Trophoblast cell (in vitro differentiated cells and primary cell): ENCODE results near the gene GIGYF2.

ENCODE experiments used
- DNase-seq, 2 donors: peaks; one replicate each; pipeline ENCODE4 v3.0.0-alpha.2; 2016
- H2AFZ ChIP-seq: 2 replicates; pipeline ENCODE4 v1.6.1; 2013; ENCODE audit warnings: low read length, moderate library complexity, mild to moderate bottlenecking; ENCODE audit not compliant: insufficient read depth, poor library complexity
- H2AK5ac ChIP-seq: 2 replicates; pipeline ENCODE4 v1.6.1; 2013; ENCODE audit warnings: mild to moderate bottlenecking, low read length
- H2BK120ac ChIP-seq: 2 replicates; pipeline ENCODE4 v1.6.1; 2013; ENCODE audit warnings: low read length, mild to moderate bottlenecking, moderate library complexity; ENCODE audit not compliant: insufficient read depth, poor library complexity
- H2BK12ac ChIP-seq: 2 replicates; pipeline ENCODE4 v1.6.1; 2013; ENCODE audit warnings: mild to moderate bottlenecking, low read length, moderate library complexity
- H2BK5ac ChIP-seq: 2 replicates; pipeline ENCODE4 v1.6.1; 2013; ENCODE audit warnings: low read length, low read depth, moderate library complexity, mild to moderate bottlenecking; ENCODE audit not compliant: poor library complexity
- H3K14ac ChIP-seq: 2 replicates; pipeline ENCODE4 v1.6.1; 2013; ENCODE audit warnings: mild to moderate bottlenecking, low read length
- H3K18ac ChIP-seq: 2 replicates; pipeline ENCODE4 v1.6.1; 2013; ENCODE audit warnings: mild to moderate bottlenecking, low read length
- H3K23ac ChIP-seq: 2 replicates; pipeline ENCODE4 v1.6.1; 2013; ENCODE audit warnings: low read length
- H3K27ac ChIP-seq: 2 replicates; pipeline ENCODE4 v1.5.1; 2013; ENCODE audit warnings: low read depth, mild to moderate bottlenecking, inconsistent platforms, low read length, moderate library complexity
- H3K27me3 ChIP-seq: 2 replicates; pipeline ENCODE4 v1.6.1; 2013; ENCODE audit warnings: inconsistent platforms, mild to moderate bottlenecking, low read length, moderate library complexity; ENCODE audit not compliant: insufficient read depth
- H3K36me3 ChIP-seq, 2 experiments: 1 replicate in 1 of 2; 2 replicates in 1 of 2; pipeline ENCODE4 v1.6.1; 2013; ENCODE audit warnings: low read length in 2 of 2, mild to moderate bottlenecking in 2 of 2, moderate library complexity in 1 of 2; ENCODE audit not compliant: insufficient read depth in 2 of 2, control insufficient read depth in 1 of 2
- H3K4ac ChIP-seq: 2 replicates; pipeline ENCODE4 v1.6.1; 2013; ENCODE audit warnings: low read depth, mild to moderate bottlenecking, low read length, moderate library complexity
- H3K4me1 ChIP-seq, 2 experiments: 1 replicate in 1 of 2; 2 replicates in 1 of 2; pipeline ENCODE4 v1.6.1; 2013; ENCODE audit warnings: low read length in 2 of 2, mild to moderate bottlenecking in 2 of 2, moderate library complexity in 1 of 2; ENCODE audit not compliant: insufficient read depth in 2 of 2, control insufficient read depth in 1 of 2
- H3K4me2 ChIP-seq: 2 replicates; pipeline ENCODE4 v1.6.1; 2013; ENCODE audit warnings: inconsistent platforms, mild to moderate bottlenecking, low read length, moderate library complexity
- H3K4me3 ChIP-seq: 2 replicates; pipeline ENCODE4 v1.5.1; 2013; ENCODE audit warnings: mild to moderate bottlenecking, low read depth, low read length, inconsistent platforms
- H3K79me1 ChIP-seq: one replicate; pipeline ENCODE4 v1.6.1; 2013; ENCODE audit warnings: low read length
- H3K79me2 ChIP-seq: 2 replicates; pipeline ENCODE4 v1.6.1; 2013; ENCODE audit warnings: low read length, mild to moderate bottlenecking; ENCODE audit not compliant: control insufficient read depth, insufficient read depth, poor library complexity
- H3K9ac ChIP-seq: 2 replicates; pipeline ENCODE4 v1.6.1; 2013; ENCODE audit warnings: mild to moderate bottlenecking, low read length
- H3K9me3 ChIP-seq: 2 replicates; pipeline ENCODE4 v1.6.1; 2013; ENCODE audit warnings: low read depth, mild to moderate bottlenecking, control low read depth, inconsistent platforms, low read length; ENCODE audit not compliant: insufficient read depth
- H4K12ac ChIP-seq: 2 replicates; pipeline ENCODE4 v1.6.1; 2013; ENCODE audit warnings: low read depth, mild to moderate bottlenecking, low read length, moderate library complexity
- H4K8ac ChIP-seq: 2 replicates; pipeline ENCODE4 v1.6.1; 2013; ENCODE audit warnings: low read depth, mild to moderate bottlenecking, low read length, moderate library complexity
- H4K91ac ChIP-seq: one replicate; pipeline ENCODE4 v1.6.1; 2013; ENCODE audit warnings: low read depth, mild to moderate bottlenecking, low read length, moderate library complexity
- WGBS: extraction: QIAGEN DNeasy Blood & Tissue Kit; methylation state at CpG from one replicate; pipeline ENCODE4 v1.1.7; 2013; ENCODE audit warnings: missing lambda C conversion rate; ENCODE audit not compliant: insufficient read length, insufficient coverage; ENCODE audit errors: extremely low coverage; 5-methylcytosine and 5-hydroxymethylcytosine counted together

Gene GIGYF2

DNA sequence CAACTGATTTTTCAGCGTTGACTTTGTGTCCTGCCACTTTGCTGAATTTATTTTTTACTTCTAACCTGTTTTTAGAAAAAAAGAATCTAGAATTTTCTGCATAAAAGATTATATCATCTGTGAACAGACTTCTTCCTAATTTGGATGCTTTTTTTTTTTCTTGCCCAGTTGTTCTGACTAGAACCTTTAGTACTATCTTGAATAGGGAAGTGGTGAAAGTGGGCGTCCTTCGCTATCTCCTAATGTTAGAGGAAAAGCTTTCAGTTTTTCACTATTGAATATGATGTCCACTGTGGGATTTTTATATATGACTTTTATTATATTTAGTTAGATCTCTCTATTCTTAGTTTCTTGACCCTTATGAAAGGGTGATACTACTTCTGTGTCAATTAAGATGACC lies 105.0 kb downstream of the GIGYF2 start:
- H3K9ac ChIP-seq = no peak overlapping the region
- H3K23ac ChIP-seq = no peak overlapping the region
- H2BK5ac ChIP-seq = no peak overlapping the region
- H3K79me1 ChIP-seq = no peaks in the 10 kb centered on the region
- H3K9me3 ChIP-seq = no peaks in the 10 kb centered on the region
- no peaks in the 10 kb centered on the region for H3K79me2 ChIP-seq
- H3K4me3 ChIP-seq = no peak overlapping the region
- no peak overlapping the region for H2AK5ac ChIP-seq
- WGBS = no CpG with 5 or more reads among the region's 3 CpGs
- H4K91ac ChIP-seq = no peak overlapping the region
- H3K4me1 ChIP-seq = no peaks in the 10 kb centered on the region
- H3K4ac ChIP-seq = no peak overlapping the region
- no peak overlapping the region for H2AFZ ChIP-seq
- H2BK120ac ChIP-seq = no peak overlapping the region
- no peak overlapping the region for H4K8ac ChIP-seq
- peaks cover 5 to 10% of the 10 kb centered on the region in 2 experiments for H3K36me3 ChIP-seq
- H3K27ac ChIP-seq = no peak overlapping the region
- H3K18ac ChIP-seq = no peak overlapping the region
- no peak overlapping the region for H3K14ac ChIP-seq
- no peak overlapping the region for H3K4me2 ChIP-seq
- H3K27me3 ChIP-seq = no peaks in the 10 kb centered on the region
- no peak overlapping the region for H2BK12ac ChIP-seq
- no peak for DNase-seq
- no peak overlapping the region for H4K12ac ChIP-seq

DNA sequence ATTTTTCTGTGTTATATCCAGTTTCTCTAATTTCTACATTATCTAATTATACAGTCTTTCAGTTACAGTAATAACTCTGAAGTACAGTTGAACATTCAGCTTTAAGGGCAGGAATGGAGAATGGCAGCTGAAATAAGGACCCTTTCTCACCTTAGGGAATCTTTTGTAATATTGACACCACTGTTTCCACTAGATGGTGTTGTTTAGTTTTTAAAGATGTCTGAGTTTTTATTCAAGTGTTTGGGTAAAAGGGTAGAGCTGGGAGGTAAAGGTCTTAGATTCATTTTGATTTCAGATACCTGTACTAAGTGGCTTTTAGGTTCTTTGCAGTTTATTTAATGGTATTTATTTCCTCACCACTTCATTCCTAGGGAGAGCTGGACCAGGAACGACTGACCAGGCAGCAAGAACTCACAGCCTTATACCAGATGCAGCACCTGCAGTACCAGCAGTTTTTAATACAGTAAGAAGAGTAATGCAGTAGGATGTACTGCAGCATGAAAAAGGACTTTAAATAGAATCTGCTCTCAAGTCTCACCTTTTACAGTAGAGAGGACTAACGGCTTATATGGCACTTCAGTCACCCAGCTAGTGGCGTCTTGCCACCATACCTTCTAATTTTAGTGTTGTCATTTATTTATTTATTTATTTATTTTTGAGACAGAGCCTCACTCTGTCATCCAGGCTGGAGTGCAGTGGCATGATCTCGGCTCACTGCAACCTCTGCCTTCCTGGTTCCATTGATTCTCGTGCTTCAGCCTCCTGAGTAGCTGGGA lies 112.4 kb downstream of the GIGYF2 start:
- Histone ChIP-seq H3K4ac (no peak overlapping the region), H3K9ac (no peak overlapping the region), H3K27ac (no peak overlapping the region), H3K27me3 (no peaks in the 10 kb centered on the region), H3K4me2 (no peak overlapping the region), H3K4me1 (no peaks in the 10 kb centered on the region), H4K12ac (no peak overlapping the region), H3K14ac (no peak overlapping the region), H2AFZ (no peak overlapping the region), H3K4me3 (no peak overlapping the region), H3K79me1 (no peaks in the 10 kb centered on the region), H3K36me3 (peaks cover 16 to 22% of the 10 kb centered on the region in 2 experiments), H2BK5ac (no peak overlapping the region), H3K18ac (no peak overlapping the region), H4K91ac (no peak overlapping the region), H3K9me3 (no peaks in the 10 kb centered on the region), H3K79me2 (no peaks in the 10 kb centered on the region), H2BK120ac (no peak overlapping the region), H3K23ac (no peak overlapping the region), H2AK5ac (no peak overlapping the region), H4K8ac (no peak overlapping the region), H2BK12ac (no peak overlapping the region)
- DNase-seq = no peak
- WGBS = no CpG with 5 or more reads among the region's 5 CpGs

DNA sequence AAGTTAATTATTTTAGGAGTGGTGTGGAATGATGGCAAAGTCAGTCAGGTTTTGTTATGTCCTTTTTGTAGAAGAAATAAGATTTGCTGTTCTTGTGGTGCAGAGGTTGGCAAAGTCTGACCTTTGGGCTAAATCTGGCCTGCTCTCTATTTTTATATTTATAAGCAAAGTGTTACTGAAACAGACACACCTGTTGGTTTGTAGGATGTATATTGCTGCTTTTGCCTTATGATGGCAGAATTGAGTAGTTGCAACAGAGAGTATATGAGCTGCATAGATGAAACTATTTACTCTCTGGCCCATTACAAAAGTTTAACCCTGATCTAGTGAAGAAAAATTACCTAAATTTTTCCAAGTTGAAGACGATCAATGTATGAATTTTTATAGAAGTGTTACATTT lies 113.3 kb downstream of the GIGYF2 start:
- Histone ChIP-seq H3K4ac (no peak overlapping the region), H2BK12ac (no peak overlapping the region), H2AFZ (no peak overlapping the region), H3K23ac (no peak overlapping the region), H3K27me3 (no peaks in the 10 kb centered on the region), H3K79me2 (no peaks in the 10 kb centered on the region), H4K12ac (no peak overlapping the region), H2BK5ac (no peak overlapping the region), H3K79me1 (no peaks in the 10 kb centered on the region), H4K91ac (no peak overlapping the region), H3K18ac (no peak overlapping the region), H3K36me3 (peaks cover 18 to 24% of the 10 kb centered on the region in 2 experiments), H3K9ac (no peak overlapping the region), H3K4me2 (no peak overlapping the region), H3K14ac (no peak overlapping the region), H3K27ac (no peak overlapping the region), H3K9me3 (no peaks in the 10 kb centered on the region), H2AK5ac (no peak overlapping the region), H2BK120ac (no peak overlapping the region), H4K8ac (no peak overlapping the region), H3K4me3 (no peak overlapping the region), H3K4me1 (no peaks in the 10 kb centered on the region)
- no peak for DNase-seq
- no CpG with 5 or more reads among the region's 1 CpG for WGBS

DNA sequence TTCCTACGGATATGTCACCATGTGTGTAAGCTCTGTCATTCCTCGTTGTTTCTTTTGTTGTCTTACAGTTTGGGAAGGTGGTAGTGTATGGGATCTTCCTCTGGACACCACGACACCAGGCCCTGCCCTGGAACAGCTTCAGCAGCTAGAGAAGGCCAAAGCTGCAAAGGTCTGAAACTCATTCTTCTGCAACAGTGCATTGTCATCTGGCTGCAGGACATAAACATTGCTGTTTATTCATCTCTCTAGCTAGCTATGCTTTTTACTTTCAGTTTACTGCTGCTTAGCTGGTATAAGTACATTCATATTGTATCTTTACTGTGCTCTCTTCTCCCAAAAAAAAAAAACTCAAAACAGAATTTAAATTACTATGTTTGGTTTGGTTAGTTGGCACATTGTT lies 118.4 kb downstream of the GIGYF2 start:
- no peak overlapping the region for H3K4me3 ChIP-seq
- H3K27ac ChIP-seq = no peak overlapping the region
- no peak overlapping the region for H4K91ac ChIP-seq
- no CpG with 5 or more reads among the region's 3 CpGs for WGBS
- no peak overlapping the region for H3K23ac ChIP-seq
- H4K8ac ChIP-seq = peak overlapping the region; percentile 38
- no peaks in the 10 kb centered on the region for H3K9me3 ChIP-seq
- H3K36me3 ChIP-seq = peaks cover 13 to 24% of the 10 kb centered on the region in 2 experiments
- H3K18ac ChIP-seq = no peak overlapping the region
- no peaks in the 10 kb centered on the region for H3K79me1 ChIP-seq
- no peaks in the 10 kb centered on the region for H3K4me1 ChIP-seq
- H2BK5ac ChIP-seq = no peak overlapping the region
- H4K12ac ChIP-seq = no peak overlapping the region
- no peak overlapping the region for H2AK5ac ChIP-seq
- DNase-seq = no peak
- no peaks in the 10 kb centered on the region for H3K27me3 ChIP-seq
- H2BK120ac ChIP-seq = no peak overlapping the region
- H2AFZ ChIP-seq = no peak overlapping the region
- H3K4me2 ChIP-seq = no peak overlapping the region
- no peak overlapping the region for H3K9ac ChIP-seq
- no peak overlapping the region for H3K14ac ChIP-seq
- no peak overlapping the region for H2BK12ac ChIP-seq
- no peaks in the 10 kb centered on the region for H3K79me2 ChIP-seq
- H3K4ac ChIP-seq = no peak overlapping the region
